ENCODE measurements around the gene KAZALD1.

GRCh38 chr10:101066146-101066895 is 4.5 kb downstream of the KAZALD1 start:
- no peak for TF ChIP-seq EZH2 (IDR thresholded peaks at IDR 0.05; ENCODE audit: borderline replicate concordance, control insufficient read depth, low read depth, low read length)
- TF ChIP-seq CHD4 (IDR thresholded peaks at IDR 0.05) = no peak

Measured in GM12878 (cell line).